HUDEP-2 (cell line): ENCODE results near the gene CAV3.

Source experiments
- DNase-seq, 76 experiments: peaks; one replicate each; lab custom pipeline; 2025; ENCODE audit not compliant: unreplicated experiment in 76 of 76; lab: John Stamatoyannopoulos, UW

Gene CAV3

DNA sequence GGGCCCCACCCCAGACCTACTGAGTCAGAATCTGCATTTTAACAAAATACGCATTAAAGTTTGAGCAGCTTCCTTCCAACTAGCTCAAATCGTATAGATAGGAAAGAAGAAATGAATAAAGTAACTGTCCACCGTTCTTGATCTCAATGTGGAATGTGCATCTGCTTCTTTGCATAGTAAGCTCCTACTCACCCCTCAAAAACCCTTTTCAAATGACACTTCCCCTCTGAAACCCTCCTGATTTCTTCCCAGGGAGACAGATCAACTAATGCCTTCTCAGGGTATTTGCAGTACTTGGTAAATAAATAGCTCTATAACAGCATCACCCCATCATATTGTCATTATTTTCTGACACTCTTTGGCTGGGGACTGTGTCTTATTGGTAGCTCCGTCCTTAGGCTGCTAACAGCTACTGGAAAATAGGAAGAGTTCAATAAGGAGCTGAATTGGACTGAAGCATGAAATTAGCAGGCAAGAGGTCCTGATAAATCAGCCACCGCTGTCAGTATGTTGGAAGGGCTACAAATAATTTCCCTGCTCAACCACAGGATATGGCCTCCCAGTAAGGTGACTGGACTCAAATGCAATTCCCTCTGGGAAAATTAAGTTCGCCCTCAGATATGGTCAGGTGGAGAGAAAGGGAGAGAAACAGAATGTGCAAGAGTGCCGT, 25.6 kb downstream of the CAV3 start:
- no peak for DNase-seq

DNA sequence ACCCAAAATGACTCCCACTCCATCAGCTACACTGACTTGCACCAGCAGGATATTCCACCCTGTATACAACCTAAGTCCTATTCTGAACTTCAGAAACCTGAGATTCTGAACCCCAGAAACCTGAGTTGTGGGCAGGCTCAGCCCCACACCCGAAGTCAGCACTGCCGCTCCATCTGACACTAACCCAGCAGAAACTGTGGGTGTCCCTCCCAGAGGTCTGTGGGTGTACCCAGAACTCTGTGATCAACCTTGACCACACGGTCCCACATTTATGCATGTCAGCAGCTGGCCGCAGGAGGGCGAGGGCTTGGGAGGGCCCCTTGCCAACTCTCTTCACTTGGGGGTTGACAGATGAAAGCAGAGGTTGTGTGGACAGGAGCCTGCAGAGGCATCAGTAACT, 26.5 kb downstream of the CAV3 start:
- DNase-seq: no peak

DNA sequence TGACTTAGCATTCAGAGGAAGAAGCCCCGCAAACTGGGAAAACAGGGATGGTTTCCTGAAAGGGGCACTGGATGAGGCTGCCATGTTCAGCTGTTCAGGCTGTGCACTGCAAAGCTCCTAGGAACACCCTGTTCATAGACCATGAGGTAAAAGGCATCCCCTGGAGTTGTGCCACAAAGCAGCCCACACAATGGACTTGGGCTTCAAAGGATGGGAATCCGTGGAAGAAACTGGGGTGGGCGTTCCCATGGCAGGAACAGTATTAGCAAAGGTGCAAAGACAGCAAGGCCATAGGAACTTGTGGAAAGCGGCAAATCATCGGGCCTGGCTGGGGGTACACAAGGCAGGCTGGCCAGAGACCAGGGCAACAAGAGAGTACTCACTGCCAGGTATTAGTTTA, 26.9 kb downstream of the CAV3 start:
- no peak for DNase-seq

GRCh38 chr3:8761866-8762265, 28.3 kb downstream of the CAV3 start:
- no peak for DNase-seq

DNA sequence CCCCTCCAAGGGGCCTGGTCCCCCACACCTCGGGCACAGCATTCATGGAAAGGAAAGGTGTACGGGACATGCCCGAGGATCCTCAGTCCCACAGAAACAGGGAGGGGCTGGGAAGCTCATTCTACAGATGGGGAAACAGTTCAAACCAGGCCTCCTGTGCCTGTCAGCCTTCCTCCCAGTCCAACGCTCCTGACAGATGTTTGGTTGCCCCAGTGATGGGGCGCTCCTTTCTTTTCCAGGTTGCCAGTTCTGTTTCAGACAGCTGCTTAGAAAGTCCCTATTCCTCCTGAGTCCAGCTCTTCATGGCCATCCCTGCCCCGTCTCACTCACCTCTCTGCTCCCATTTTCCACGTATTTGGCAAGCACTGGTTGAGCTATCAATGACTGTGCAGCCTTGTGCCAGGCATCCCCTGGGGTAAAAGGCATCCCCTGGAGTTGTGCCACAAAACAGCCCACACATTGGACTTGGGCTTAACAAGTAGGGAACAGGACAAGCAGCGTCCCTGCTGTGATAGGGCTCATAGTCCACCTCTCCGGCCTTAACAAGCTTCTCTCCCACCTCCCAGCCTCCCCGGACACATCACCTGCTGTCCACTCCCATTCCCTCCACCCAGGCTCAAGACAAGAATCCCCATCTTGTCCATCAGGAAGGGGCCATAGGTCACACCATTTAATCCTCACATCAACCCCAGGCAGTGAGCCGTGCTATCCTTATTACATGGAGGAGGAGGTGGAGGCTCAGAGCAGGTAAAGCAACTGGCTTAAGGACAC, 29.2 kb downstream of the CAV3 start:
- no peak for DNase-seq

DNA sequence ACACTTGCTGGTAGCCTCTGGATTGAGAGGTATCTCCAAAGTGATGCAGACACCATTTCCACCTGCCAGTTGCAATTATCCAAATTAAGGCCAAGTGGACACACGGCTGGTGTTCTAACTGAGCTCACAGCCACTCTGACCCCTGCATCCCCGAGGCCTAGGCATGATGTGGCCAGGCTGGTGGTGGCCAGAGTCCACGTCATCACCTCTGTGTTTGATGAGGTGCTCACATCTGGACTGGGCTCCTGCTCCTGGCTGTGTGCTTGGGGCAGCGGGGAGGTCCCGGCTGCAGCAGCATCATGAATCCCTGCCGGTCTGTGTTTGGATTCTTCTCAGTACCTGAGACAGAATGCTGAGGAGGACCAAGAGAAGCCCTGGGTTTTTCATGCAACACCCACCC, 30.9 kb downstream of the CAV3 start:
- DNase-seq: no peak

- no peak for DNase-seq
Observed at GRCh38 chr3:8765528-8765927, 31.9 kb downstream of the CAV3 start.

- DNase-seq: no peak
Observed at GRCh38 chr3:8766148-8766547, 32.5 kb downstream of the CAV3 start.

DNA sequence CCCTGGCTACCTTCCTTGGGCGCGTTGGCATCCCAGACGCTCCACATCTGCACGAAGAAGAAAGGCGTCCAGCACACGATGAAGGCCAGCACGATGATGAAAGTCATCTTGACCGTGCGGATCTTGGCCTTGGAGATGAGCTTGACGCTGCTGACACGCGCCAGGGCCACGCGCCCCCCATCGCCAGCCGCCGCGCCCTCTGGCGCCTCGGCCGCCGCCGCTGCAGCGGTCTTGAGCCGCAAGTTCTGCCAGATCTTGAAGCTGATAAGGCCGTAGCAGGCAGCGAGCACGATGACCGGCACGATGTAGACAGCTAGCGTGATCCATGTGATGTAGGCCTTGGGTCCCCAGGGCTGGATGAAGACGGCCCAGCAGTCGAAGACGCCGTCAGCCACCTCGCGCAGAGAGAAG, 33.7 kb downstream of the CAV3 start:
- DNase-seq: no peak

DNA sequence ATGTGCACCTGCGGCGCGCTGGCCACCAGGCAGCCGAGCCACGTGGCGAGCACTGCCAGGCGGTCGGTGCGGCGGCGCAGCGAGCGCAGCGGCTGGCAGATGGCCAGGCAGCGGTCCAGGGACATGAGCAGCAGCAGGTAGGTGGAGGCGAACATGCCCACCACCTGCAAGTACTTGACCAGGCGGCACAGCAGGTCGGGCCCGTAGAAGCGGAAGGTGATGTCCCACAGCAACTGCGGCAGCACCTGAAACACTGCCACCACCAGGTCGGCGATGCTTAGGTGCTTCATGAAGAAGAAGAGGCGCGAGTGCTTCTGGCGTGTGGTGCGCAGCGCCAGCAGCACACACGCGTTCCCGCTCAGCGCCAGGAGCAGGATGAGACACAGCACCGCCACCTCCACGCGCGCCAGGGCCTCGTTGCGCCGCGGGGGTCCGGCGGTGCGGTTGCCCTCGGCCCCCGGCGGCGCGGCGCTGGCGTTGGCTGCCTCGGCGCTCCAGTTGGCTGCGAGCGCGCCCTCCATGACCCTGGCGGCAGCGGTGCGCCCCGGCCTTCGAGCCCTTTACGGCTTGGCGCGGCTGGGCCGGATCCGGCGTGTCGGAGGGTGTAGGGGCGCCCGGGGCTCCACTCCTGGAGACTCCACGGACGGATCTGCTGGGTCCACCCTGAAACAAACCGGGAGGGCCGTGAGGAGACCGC, 34.2 kb downstream of the CAV3 start:
- no peak for DNase-seq

DNA sequence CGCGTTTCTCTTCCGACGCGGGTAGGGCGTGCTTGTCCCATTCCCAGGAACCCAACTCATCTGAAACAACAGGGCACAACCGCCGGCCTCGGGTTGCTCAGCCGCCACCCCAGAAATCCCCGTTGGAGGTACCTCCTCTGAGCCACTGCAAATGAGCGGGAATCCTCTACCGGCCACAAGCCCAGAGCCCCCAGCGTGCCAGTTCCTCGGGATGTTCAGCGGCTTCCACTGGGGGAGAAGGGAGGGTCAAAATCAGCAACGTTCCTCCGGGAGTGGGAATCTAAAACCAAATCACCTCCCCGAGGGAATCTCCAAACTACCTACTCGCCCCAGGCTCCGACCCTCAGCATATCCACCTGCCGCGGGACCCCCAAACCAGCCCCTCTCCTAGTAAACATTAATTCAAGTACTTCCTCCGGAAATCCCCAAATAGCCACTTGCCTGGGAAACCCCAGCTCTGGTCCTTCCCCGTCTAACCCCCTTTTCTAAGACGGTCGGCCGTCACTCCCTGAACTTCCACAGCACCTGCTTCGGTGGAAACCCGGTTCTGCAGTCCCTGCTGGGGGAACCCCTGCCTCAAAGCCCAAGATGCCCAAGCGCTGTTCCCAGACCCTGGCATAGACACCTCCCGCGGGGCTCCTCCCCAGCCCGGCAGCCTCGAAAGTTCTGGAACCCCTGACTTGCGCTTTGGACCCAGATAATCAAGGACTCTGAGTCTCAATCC, 34.9 kb downstream of the CAV3 start:
- no peak for DNase-seq

DNA sequence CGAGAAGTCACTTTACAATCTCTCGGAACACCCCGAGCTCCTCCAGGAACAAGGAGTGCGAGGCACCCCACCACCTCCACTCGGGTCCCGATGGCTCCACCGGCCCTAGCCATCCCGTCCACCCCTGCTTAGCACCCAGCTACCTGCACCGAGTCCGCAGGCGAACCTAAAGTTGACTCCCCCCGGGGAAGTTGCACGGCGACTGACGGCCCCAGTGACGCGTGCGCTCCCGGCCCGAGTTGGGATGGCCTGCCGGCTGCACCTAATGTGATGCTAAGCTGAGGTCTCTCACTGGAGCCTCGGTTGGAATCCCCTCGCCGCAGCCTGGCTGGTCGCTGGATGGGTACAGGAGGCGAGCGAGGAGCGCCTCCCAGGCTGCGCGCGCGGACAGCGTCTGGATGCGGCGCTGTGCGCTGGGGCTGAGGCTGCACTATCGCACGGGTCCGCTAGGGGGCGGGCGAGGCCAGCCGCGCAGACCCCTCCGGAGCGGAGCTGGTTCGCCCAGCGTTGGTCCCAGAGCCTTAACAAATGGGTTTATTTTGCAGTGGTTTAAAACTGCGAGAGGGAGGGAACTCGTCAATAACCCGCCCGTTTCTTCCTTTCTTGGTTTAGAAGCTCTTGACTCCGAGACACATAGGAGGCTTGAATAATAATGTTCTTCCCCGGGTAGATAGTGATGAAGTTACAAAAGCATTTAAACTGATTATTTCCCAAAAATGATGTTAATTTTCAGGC, 35.7 kb downstream of the CAV3 start, which contains the start of gene OXTR:
Gene OXTR, minus strand, starts transcription at position 526 of the 735 bp plus-strand sequence. CDS start 1,426 bp downstream, outside the sequence.
- peak in 55 of 76 experiments; percentile 3 to 64 (median 26) for DNase-seq

DNA sequence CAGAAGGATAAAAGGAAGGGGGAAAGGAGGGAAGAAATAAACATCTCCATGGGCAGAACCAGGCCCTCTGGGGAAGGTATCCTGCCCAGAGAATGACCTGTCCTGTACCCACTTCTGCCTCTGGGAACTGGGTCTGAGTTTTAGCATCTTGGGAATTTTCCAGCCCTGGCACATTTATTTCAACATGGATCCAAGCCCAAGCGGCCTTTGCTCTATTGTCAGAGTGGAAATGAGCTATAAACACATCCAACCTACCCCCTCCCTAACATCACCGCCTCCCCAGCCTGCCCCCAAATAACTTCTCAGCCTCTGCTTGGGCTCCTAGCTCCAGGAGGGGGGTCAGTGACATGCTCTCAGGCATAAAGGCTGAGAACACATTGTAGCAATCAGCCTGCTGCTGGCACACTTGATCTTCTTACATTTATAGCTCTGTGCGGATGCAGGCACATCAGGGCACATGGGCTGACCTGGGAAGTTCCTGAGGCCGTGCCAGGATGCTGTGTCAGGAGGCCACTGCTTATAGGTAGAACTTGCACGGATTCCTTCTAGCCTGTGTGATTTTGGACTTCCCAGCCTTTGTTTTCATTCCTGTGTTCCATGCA, 40.4 kb downstream of the CAV3 start:
- no peak for DNase-seq

- no peak for DNase-seq
Observed at GRCh38 chr3:8775181-8775580, 41.6 kb downstream of the CAV3 start.

- DNase-seq: no peak
Observed at GRCh38 chr3:8775602-8776001, 42.0 kb downstream of the CAV3 start.

DNA sequence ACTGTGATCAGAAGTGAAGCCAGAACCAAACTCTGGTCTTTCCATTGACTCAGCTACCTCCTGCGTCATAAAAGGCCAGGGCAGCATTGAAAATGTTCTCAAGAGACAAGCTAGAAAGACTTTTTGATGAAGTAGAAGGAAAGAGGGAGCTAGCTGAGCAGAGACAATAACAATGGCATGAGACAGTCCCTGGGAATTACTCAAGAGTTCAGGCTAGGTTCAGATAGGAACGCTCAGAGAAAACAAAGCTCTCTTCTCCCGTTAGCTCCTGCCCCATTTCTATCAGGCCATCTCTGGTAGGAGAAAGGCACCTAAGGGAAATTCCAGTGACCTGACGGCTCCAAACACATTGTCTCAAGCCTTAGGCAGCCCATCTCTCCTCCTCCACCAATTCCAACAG, 42.8 kb downstream of the CAV3 start:
- no peak for DNase-seq

DNA sequence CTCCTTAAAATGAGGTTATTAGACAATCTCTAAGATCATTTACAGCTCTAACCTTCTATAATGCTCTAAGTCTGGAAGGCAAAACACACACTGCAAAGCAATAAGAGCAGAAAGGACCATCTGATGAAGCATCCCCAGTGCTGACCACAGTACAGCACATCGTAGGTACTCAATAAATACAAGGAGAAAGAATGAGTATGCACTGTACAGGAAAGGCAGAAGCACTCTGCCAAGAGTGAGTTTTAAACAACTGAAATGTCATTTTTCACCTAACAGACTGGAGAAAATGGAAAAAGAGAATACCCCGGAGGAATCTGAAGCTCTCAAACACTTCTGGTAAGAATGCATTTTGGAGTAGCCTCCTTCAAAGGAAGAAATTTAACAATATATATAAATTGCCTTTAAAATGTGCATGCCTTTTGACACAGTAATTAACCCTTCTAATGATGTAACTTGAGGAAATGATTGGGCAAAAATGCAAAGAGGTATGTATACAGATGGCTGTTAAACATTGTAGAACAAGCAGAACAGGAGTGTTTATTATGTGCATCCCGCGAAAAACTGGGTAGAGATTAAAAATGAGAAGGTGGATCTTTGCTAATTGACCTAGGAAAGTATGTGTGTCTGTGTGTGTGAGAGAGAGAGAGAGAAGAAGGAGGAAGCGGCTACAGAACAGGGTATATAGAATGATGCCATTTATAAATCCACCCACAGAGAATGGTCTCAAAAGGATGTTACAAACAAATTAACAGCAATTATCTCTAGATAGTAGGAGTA, 43.8 kb downstream of the CAV3 start:
- DNase-seq: no peak

GRCh38 chr3:8777978-8778267, 44.3 kb downstream of the CAV3 start:
- no peak for DNase-seq

DNA sequence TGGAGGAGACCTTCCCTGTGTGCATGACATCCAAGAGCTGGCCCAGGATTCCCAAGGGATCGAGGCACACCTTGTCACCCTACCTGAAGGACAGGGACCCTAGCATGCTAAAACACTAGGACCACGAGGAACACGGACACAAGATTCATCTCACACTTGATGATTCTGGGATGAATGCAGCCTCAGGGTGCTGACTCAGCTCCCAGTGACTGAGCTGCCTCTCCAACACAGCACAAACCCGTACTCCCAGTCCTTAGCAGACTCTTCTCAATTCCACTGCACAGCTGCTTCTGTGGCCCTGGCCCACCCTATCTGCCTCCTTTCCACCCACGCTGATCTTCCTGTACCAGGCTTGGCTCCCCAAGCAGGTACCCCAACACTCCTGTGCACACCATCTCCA, 44.9 kb downstream of the CAV3 start:
- no peak for DNase-seq
